K562 (cell line): ENCODE data around the gene PPP1R12C. TPM values are rescaled to one million over a fixed set of nuclear protein-coding genes. Genes with fewer than 3 reads are reported as not detected.

Source experiments
- ATAC-seq: fragments of 200-7000 bp; cut with Tn5 transposase; 3 replicates; pipeline ENCODE4 v1.9.1; 2020; ENCODE audit warnings: moderate library complexity
- BruUV-seq: library from RNA; stranded (reverse); fragments of 400-500 nt; replicated peaks from 2 replicates; lab custom pipeline; 2021; lab: Mats Ljungman, UMichigan
- CTCF ChIA-PET: fragments of 300-600 bp; formaldehyde crosslinking; extraction: SDS; loops from one replicate; lab custom pipeline; 2021; ENCODE audit warnings: low intra/inter-chr PET ratio; lab: Yijun Ruan, JAX
- POLR2A ChIA-PET: fragments of 300-600, 350-650 bp; sonication (Branson Sonifier 250); formaldehyde crosslinking; extraction: SDS; loops from one replicate; lab custom pipeline; 2021; ENCODE audit warnings: antibody characterized with exemption, inconsistent platforms; lab: Yijun Ruan, JAX
- DNase-seq, 4 experiments: peaks; one replicate each; pipeline versions ENCODE4 v3.0.0 to v3.0.0-alpha.2; 2011 to 2018; ENCODE audit warnings: low spot score in 3 of 4, mixed read lengths in 3 of 4; ENCODE audit errors: extremely low read depth in 1 of 4
- FAIRE-seq: peaks from 2 replicates; lab custom pipeline; 2011; peaks lifted over from hg19 to GRCh38; lab: Jason Lieb, UNC
- H2AFZ ChIP-seq: 2 replicates; pipeline ENCODE4 v1.6.0; 2011; ENCODE audit warnings: low read depth, low read length, control low read depth, inconsistent platforms
- H3K27ac ChIP-seq: fragments of 200-600 bp; 3 replicates; pipeline ENCODE4 v1.8.0; 2011; ENCODE audit warnings: low read depth, mild to moderate bottlenecking, control low read depth, inconsistent platforms, low read length, moderate library complexity, mixed read lengths; ENCODE audit errors: extremely low read depth
- H3K27me3 ChIP-seq, 2 experiments: fragments of 300-600 bp in 1 of 2; 2 replicates in 1 of 2; 3 replicates in 1 of 2; pipeline versions ENCODE4 v1.6.0 to v1.8.0; 2011; ENCODE audit warnings: inconsistent platforms in 2 of 2, low read length in 2 of 2, mild to moderate bottlenecking in 1 of 2, mixed read lengths in 1 of 2, moderate library complexity in 1 of 2; ENCODE audit not compliant: control insufficient read depth in 2 of 2, insufficient read depth in 2 of 2
- H3K36me3 ChIP-seq: fragments of 300-600 bp; 3 replicates; pipeline ENCODE4 v1.8.0; 2011; ENCODE audit warnings: mild to moderate bottlenecking, low read length, inconsistent platforms; ENCODE audit not compliant: control insufficient read depth, insufficient read depth
- H3K4me1 ChIP-seq, 2 experiments: fragments of 200-600 bp in 1 of 2; replicated peaks in 1 of 2; 2 replicates in 1 of 2; 3 replicates in 1 of 2; pipeline versions ENCODE4 v1.5.1 to v1.8.0; 2011; ENCODE audit warnings: inconsistent platforms in 2 of 2, low read length in 2 of 2, mild to moderate bottlenecking in 1 of 2, mixed read lengths in 1 of 2, moderate library complexity in 1 of 2; ENCODE audit not compliant: control insufficient read depth in 2 of 2, insufficient read depth in 2 of 2
- H3K4me2 ChIP-seq: 2 replicates; pipeline ENCODE4 v1.6.1; 2011; ENCODE audit warnings: low read length, control low read depth, inconsistent platforms, mixed read lengths; ENCODE audit not compliant: insufficient read depth
- H3K4me3 ChIP-seq: fragments of 200-600 bp; sonication (generic), shearing (Covaris generic); 2 replicates; pipeline ENCODE4 v1.5.1; 2016; ENCODE audit warnings: control low read depth, inconsistent platforms
- H3K79me2 ChIP-seq: fragments of 200-600 bp; 3 replicates; pipeline ENCODE4 v1.8.0; 2011; ENCODE audit warnings: low read length, inconsistent platforms; ENCODE audit not compliant: control insufficient read depth, insufficient read depth
- H3K9ac ChIP-seq, 2 experiments: 2 replicates each; pipeline versions ENCODE4 v1.6.0 to v1.6.1; 2011; ENCODE audit warnings: low read depth in 2 of 2, low read length in 2 of 2, control low read depth in 1 of 2, inconsistent platforms in 1 of 2, mild to moderate bottlenecking in 1 of 2, mixed read lengths in 1 of 2; ENCODE audit not compliant: insufficient read depth in 1 of 2
- H3K9me1 ChIP-seq: one replicate; pipeline ENCODE4 v1.6.0; 2011; ENCODE audit warnings: inconsistent platforms, mild to moderate bottlenecking, low read length, moderate library complexity; ENCODE audit not compliant: control insufficient read depth, insufficient read depth
- H3K9me3 ChIP-seq: replicated peaks from 2 replicates; pipeline ENCODE4 v1.5.1; 2011; ENCODE audit warnings: low read depth, low read length, inconsistent platforms; ENCODE audit not compliant: control insufficient read depth, insufficient read depth
- H4K20me1 ChIP-seq: replicated peaks from 2 replicates; pipeline ENCODE4 v1.6.1; 2011; ENCODE audit warnings: low read length, inconsistent platforms, mixed read lengths; ENCODE audit not compliant: control insufficient read depth, insufficient read depth
- POLR2A ChIP-seq: fragments of 450-650 bp; conservative IDR thresholded peaks from 2 replicates; pipeline ENCODE4 v1.6.1; 2016
- WGBS: fragments of 100-300 bp; shearing (Covaris generic); methylation state at CpG from one replicate; pipeline ENCODE4 v1.1.6; 2016; ENCODE audit warnings: low coverage, mixed read lengths; ENCODE audit not compliant: insufficient coverage; ENCODE audit errors: missing lambda C conversion rate; 5-methylcytosine and 5-hydroxymethylcytosine counted together
- in situ Hi-C: fragments of 300-500 bp; cut with MboI; formaldehyde crosslinking; loops from 4 replicates; pipeline ENCODE4 v1.15.0; 2018; ENCODE audit warnings: inconsistent platforms, mixed read lengths
- intact Hi-C: fragments of 100-400 bp; cut with micrococcal nuclease; formaldehyde crosslinking; loops from 2 replicates; pipeline ENCODE4 v1.14.2; 2022
- polyA plus RNA-seq, 8 experiments: library from polyadenylated mRNA; depleted of rRNA in 4 of 8; stranded (reverse) in 5 of 8; unstranded in 3 of 8; fragments of >200 nt; fragmentation: Nextera tagmentation in 2 of 8; fragmentation: Illumina TruSeq in 1 of 8; extraction: Ambion mirVana in 2 of 8; extraction: Trizol in 1 of 8; gene quantifications; 2 replicates each; pipeline versions ENCODE4 v1.2.1 to v1.2.3, GENCODE V29; 2011 to 2014; ENCODE audit warnings: inconsistent platforms in 1 of 8, missing spikeins in 1 of 8
- total RNA-seq, 7 experiments: library from RNA; depleted of rRNA in 6 of 7; stranded (reverse); fragments of >200 nt in 6 of 7; fragmentation: Illumina TruSeq in 2 of 7; extraction: Trizol in 2 of 7; gene quantifications; 2 replicates each; pipeline versions ENCODE4 v1.2.1 to v1.2.3, GENCODE V29; 2011 to 2021; ENCODE audit warnings: low replicate concordance in 1 of 7
- TF ChIP-seq, protein P1 (sequence below): fragments of 200-600 bp; sonication (generic); IDR thresholded peaks from one replicate; pipeline ENCODE4 v1.6.1; 2012; ENCODE audit warnings: mild to moderate bottlenecking, low read depth, low read length, inconsistent platforms

The PPP1R12C gene
- total and polyA plus RNA-seq, 9 of the 15 experiments (the other 6 are each of a cell fraction or from before 2014, with no cell fraction given) = 1.8 to 136 (median 33.7) TPM

DNA sequence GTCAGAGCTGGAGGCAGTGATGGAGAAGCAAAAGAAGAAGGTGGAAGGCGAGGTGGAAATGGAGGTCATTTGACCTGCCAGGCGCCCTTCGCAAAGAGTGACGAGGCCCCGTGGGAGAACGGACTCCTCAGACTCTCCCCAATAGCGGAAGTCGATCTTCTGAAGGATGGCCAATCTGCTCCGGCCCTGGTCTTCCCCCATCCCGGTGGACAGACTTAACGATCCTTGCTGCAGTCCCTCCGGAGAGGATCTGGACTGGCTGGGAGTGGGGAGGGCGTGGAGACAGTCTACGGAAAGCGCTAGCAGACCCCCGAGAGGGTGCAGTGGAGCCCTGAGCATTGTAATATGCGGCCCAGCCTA, 29.9 kb downstream of the PPP1R12C start:
- no TSS peak for BruUV-seq
- H2AFZ ChIP-seq = no peak overlapping the region
- in situ Hi-C loops = no loop called here
- FAIRE-seq (no peak), ATAC-seq (no peak)
- H3K9ac ChIP-seq = 0 out of 4 replicates have a peak overlapping the region, but pooled peaks of 1 of the 2 experiments have one; percentile 17
- no peaks in the 10 kb centered on the region for H3K9me3 ChIP-seq
- H3K79me2 ChIP-seq = no peaks in the 10 kb centered on the region
- no peak overlapping the region for H3K4me3 ChIP-seq
- H4K20me1 ChIP-seq = peaks cover 4% of the 10 kb centered on the region; the same call in 1 of the 2 replicates
- TF ChIP-seq POLR2A = 0 out of 2 replicates have a peak, but pooled peaks have one; percentile 7
- TF ChIP-seq, protein P1, sequence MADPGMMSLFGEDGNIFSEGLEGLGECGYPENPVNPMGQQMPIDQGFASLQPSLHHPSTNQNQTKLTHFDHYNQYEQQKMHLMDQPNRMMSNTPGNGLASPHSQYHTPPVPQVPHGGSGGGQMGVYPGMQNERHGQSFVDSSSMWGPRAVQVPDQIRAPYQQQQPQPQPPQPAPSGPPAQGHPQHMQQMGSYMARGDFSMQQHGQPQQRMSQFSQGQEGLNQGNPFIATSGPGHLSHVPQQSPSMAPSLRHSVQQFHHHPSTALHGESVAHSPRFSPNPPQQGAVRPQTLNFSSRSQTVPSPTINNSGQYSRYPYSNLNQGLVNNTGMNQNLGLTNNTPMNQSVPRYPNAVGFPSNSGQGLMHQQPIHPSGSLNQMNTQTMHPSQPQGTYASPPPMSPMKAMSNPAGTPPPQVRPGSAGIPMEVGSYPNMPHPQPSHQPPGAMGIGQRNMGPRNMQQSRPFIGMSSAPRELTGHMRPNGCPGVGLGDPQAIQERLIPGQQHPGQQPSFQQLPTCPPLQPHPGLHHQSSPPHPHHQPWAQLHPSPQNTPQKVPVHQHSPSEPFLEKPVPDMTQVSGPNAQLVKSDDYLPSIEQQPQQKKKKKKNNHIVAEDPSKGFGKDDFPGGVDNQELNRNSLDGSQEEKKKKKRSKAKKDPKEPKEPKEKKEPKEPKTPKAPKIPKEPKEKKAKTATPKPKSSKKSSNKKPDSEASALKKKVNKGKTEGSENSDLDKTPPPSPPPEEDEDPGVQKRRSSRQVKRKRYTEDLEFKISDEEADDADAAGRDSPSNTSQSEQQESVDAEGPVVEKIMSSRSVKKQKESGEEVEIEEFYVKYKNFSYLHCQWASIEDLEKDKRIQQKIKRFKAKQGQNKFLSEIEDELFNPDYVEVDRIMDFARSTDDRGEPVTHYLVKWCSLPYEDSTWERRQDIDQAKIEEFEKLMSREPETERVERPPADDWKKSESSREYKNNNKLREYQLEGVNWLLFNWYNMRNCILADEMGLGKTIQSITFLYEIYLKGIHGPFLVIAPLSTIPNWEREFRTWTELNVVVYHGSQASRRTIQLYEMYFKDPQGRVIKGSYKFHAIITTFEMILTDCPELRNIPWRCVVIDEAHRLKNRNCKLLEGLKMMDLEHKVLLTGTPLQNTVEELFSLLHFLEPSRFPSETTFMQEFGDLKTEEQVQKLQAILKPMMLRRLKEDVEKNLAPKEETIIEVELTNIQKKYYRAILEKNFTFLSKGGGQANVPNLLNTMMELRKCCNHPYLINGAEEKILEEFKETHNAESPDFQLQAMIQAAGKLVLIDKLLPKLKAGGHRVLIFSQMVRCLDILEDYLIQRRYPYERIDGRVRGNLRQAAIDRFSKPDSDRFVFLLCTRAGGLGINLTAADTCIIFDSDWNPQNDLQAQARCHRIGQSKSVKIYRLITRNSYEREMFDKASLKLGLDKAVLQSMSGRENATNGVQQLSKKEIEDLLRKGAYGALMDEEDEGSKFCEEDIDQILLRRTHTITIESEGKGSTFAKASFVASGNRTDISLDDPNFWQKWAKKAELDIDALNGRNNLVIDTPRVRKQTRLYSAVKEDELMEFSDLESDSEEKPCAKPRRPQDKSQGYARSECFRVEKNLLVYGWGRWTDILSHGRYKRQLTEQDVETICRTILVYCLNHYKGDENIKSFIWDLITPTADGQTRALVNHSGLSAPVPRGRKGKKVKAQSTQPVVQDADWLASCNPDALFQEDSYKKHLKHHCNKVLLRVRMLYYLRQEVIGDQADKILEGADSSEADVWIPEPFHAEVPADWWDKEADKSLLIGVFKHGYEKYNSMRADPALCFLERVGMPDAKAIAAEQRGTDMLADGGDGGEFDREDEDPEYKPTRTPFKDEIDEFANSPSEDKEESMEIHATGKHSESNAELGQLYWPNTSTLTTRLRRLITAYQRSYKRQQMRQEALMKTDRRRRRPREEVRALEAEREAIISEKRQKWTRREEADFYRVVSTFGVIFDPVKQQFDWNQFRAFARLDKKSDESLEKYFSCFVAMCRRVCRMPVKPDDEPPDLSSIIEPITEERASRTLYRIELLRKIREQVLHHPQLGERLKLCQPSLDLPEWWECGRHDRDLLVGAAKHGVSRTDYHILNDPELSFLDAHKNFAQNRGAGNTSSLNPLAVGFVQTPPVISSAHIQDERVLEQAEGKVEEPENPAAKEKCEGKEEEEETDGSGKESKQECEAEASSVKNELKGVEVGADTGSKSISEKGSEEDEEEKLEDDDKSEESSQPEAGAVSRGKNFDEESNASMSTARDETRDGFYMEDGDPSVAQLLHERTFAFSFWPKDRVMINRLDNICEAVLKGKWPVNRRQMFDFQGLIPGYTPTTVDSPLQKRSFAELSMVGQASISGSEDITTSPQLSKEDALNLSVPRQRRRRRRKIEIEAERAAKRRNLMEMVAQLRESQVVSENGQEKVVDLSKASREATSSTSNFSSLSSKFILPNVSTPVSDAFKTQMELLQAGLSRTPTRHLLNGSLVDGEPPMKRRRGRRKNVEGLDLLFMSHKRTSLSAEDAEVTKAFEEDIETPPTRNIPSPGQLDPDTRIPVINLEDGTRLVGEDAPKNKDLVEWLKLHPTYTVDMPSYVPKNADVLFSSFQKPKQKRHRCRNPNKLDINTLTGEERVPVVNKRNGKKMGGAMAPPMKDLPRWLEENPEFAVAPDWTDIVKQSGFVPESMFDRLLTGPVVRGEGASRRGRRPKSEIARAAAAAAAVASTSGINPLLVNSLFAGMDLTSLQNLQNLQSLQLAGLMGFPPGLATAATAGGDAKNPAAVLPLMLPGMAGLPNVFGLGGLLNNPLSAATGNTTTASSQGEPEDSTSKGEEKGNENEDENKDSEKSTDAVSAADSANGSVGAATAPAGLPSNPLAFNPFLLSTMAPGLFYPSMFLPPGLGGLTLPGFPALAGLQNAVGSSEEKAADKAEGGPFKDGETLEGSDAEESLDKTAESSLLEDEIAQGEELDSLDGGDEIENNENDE = no peak
- TF ChIP-seq, all 486 proteins: peak for 1
- Histone ChIP-seq H3K4me2 (no peak overlapping the region), H3K36me3 (peaks cover 44% of the 10 kb centered on the region; the same call in 2 of the 3 replicates), H3K27me3 (no peaks in the 10 kb centered on the region), H3K9me1 (no peaks in the 10 kb centered on the region), H3K4me1 (peaks cover 0 to 56% of the 10 kb centered on the region in 2 experiments; a peak in 3 of 5 replicates), H3K27ac (no peak overlapping the region)
- DNase-seq = no peak
- ChIA-PET POLR2A (interaction anchor here (1.1 to 2.0 kb wide), 3 partner anchors 30 to 330 kb away, joined by 3 to 5 read pairs (median 5); partner anchors contain the start of genes PPP1R12C and UBE2S), CTCF (no interaction called here)
- WGBS = 93% methylated on average over 15 of the region's 17 CpGs
- intact Hi-C loops = loop anchor here (10.0 kb wide), 1 partner anchor 327 kb away; no protein-coding TSS in a partner anchor
